Suprapubic skin (tissue), 4 donors: ENCODE results near the gene MYZAP. TPM values are rescaled to one million over a fixed set of nuclear protein-coding genes. Genes with fewer than 3 reads are reported as not detected.

Source experiments
- DNase-seq, 2 donors: peaks; one replicate each; pipeline ENCODE4 v3.0.0-alpha.2; 2019; ENCODE audit warnings: low spot score in 2 of 2
- H3K27ac ChIP-seq: fragments of 200-600 bp; sonication (generic); one replicate; pipeline ENCODE4 v1.5.1; 2019
- H3K27me3 ChIP-seq: fragments of 200-600 bp; sonication (generic); one replicate; pipeline ENCODE4 v1.5.1; 2019
- H3K36me3 ChIP-seq: fragments of 200-600 bp; sonication (generic); one replicate; pipeline ENCODE4 v1.5.1; 2019
- H3K4me1 ChIP-seq: fragments of 200-600 bp; sonication (generic); one replicate; pipeline ENCODE4 v1.5.1; 2019
- H3K4me3 ChIP-seq: fragments of 200-600 bp; sonication (generic); one replicate; pipeline ENCODE4 v1.5.1; 2019; ENCODE audit warnings: mild to moderate bottlenecking
- H3K9me3 ChIP-seq: fragments of 200-600 bp; sonication (generic); one replicate; pipeline ENCODE4 v1.5.1; 2019
- CTCF ChIP-seq, 2 donors: fragments of 200-600 bp in 1 of 2; fragments of 450-650 bp in 1 of 2; sonication (generic) in 1 of 2; IDR thresholded peaks; one replicate each; pipeline ENCODE4 v1.5.1; 2016 to 2019; ENCODE audit warnings: antibody characterized with exemption in 2 of 2, mild to moderate bottlenecking in 1 of 2, moderate library complexity in 1 of 2
- EP300 ChIP-seq: sonication (generic); formaldehyde crosslinking; IDR thresholded peaks from one replicate; pipeline ENCODE4 v1.6.1; 2017; ENCODE audit warnings: antibody characterized with exemption
- POLR2A ChIP-seq, 2 donors: fragments of 450-650 bp; IDR thresholded peaks; one replicate each; pipeline ENCODE4 v1.6.1; 2017; ENCODE audit warnings: antibody characterized with exemption in 2 of 2, mild to moderate bottlenecking in 2 of 2, moderate library complexity in 2 of 2
- POLR2AphosphoS5 ChIP-seq, 3 donors: sonication (generic); formaldehyde crosslinking; IDR thresholded peaks; one replicate each; pipeline ENCODE4 v1.6.1; 2017; ENCODE audit warnings: antibody characterized with exemption in 3 of 3
- WGBS: methylation state at CpG from one replicate; pipeline ENCODE4 v1.1.5; 2018; 5-methylcytosine and 5-hydroxymethylcytosine counted together
- total RNA-seq, 4 donors: library from RNA; depleted of rRNA; stranded (reverse); fragments of >200 nt; gene quantifications; one replicate each; pipeline ENCODE4 v1.1.0, GENCODE V29; 2016

The MYZAP gene
- total RNA-seq, 4 donors from 2014 or later = 8.6 to 14.9 (median 11.6) TPM

DNA sequence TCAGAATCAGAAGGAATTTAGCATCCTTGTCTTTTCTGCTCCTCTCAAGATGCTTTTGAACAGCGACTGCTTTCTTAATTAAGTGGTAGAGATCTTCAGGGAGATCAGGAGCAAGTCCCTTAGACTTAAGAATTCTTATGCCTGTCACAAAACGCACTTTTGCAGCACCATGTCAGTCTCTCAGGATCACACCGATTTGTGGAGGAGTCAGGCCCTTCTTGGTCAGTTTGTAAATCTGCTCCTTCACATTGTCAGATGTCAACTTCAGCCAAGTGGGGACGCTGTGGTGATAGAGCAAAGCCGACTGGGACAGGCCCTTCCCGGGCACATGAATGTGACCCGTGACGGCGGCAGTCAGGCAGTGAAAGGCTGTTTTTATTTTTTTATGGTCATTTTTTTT lies 35.7 kb upstream of the MYZAP start:
- no peak overlapping the region for H3K27ac ChIP-seq
- 90% methylated on average over 9 of the region's 9 CpGs for WGBS
- no peaks in the 10 kb centered on the region for H3K36me3 ChIP-seq
- H3K4me3 ChIP-seq = no peak overlapping the region
- no peak for TF ChIP-seq EP300
- TF ChIP-seq POLR2AphosphoS5 (IDR thresholded peaks at IDR 0.05) = no peak
- TF ChIP-seq CTCF (IDR thresholded peaks at IDR 0.05) = no peak
- no peak for TF ChIP-seq POLR2A (IDR thresholded peaks at IDR 0.05)
- peaks cover 9% of the 10 kb centered on the region for H3K4me1 ChIP-seq
- no peaks in the 10 kb centered on the region for H3K27me3 ChIP-seq
- H3K9me3 ChIP-seq = no peaks in the 10 kb centered on the region
- no peak for DNase-seq

- H3K4me1 ChIP-seq = peaks cover 4% of the 10 kb centered on the region
- WGBS = 90% methylated on average over 3 of the region's 3 CpGs
- H3K27me3 ChIP-seq = no peaks in the 10 kb centered on the region
- TF ChIP-seq POLR2AphosphoS5 (IDR thresholded peaks at IDR 0.05) (no peak), EP300 (no peak), POLR2A (IDR thresholded peaks at IDR 0.05) (no peak), CTCF (IDR thresholded peaks at IDR 0.05) (no peak)
- H3K27ac ChIP-seq = no peak overlapping the region
- no peak overlapping the region for H3K4me3 ChIP-seq
- no peaks in the 10 kb centered on the region for H3K36me3 ChIP-seq
- no peak for DNase-seq
- no peaks in the 10 kb centered on the region for H3K9me3 ChIP-seq
These were observed 34.4 kb upstream of the MYZAP start for GRCh38 chr15:57557267-57557666.

DNA sequence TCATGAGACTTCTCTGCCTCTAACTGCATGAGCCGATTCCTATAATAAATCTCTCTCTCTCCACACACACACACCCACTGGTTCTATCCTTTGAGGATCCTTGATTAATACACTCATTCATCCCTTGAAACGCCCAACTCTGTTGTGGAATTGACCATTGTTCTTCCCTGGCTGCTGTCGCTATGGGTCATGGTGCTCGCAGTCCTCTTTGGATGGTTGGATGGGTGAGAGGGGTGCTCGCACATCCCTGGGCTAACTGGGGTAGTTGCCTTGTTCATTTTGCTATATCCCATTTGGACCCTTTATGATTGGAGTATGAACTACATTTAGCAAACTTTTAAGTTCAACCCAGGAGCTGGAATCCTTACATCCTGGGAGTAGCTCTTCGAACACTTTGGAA lies 33.9 kb upstream of the MYZAP start:
- H3K9me3 ChIP-seq = no peaks in the 10 kb centered on the region
- 90% methylated on average over 6 of the region's 6 CpGs for WGBS
- H3K4me1 ChIP-seq = peaks cover 4% of the 10 kb centered on the region
- no peaks in the 10 kb centered on the region for H3K36me3 ChIP-seq
- no peak for DNase-seq
- TF ChIP-seq POLR2AphosphoS5 (IDR thresholded peaks at IDR 0.05) (no peak), POLR2A (IDR thresholded peaks at IDR 0.05) (no peak), CTCF (IDR thresholded peaks at IDR 0.05) (no peak), EP300 (no peak)
- no peaks in the 10 kb centered on the region for H3K27me3 ChIP-seq
- H3K4me3 ChIP-seq = no peak overlapping the region
- no peak overlapping the region for H3K27ac ChIP-seq

DNA sequence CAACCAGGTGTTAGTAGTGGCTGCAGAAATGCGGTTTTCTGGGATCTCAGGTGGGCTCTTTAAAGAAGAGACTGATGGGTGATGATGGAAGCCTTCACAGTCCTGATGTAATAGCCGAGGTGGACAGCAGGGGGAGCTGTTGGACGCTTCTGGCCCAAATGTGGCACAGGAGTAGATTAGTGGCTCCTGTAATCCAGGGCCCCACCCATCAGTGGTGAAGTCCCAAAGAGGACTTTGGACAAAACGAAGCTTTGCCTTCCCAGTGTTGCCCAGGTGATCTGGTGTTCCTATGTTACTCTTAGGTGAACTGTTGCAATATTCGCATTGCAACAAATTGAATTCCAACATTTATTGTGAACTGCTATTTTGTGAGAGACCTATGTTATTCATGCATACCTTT lies 31.8 kb upstream of the MYZAP start:
- H3K27me3 ChIP-seq = no peaks in the 10 kb centered on the region
- H3K4me3 ChIP-seq = no peak overlapping the region
- H3K36me3 ChIP-seq = no peaks in the 10 kb centered on the region
- H3K27ac ChIP-seq = no peak overlapping the region
- WGBS = 13% methylated on average over 5 of the region's 5 CpGs
- DNase-seq = peak in 1 of 2 donors; percentile 80
- peaks cover 4% of the 10 kb centered on the region for H3K4me1 ChIP-seq
- TF ChIP-seq EP300 = no peak
- no peak for TF ChIP-seq POLR2A (IDR thresholded peaks at IDR 0.05)
- TF ChIP-seq CTCF (IDR thresholded peaks at IDR 0.05) = peak; percentile 49 to 87
- no peaks in the 10 kb centered on the region for H3K9me3 ChIP-seq

DNA sequence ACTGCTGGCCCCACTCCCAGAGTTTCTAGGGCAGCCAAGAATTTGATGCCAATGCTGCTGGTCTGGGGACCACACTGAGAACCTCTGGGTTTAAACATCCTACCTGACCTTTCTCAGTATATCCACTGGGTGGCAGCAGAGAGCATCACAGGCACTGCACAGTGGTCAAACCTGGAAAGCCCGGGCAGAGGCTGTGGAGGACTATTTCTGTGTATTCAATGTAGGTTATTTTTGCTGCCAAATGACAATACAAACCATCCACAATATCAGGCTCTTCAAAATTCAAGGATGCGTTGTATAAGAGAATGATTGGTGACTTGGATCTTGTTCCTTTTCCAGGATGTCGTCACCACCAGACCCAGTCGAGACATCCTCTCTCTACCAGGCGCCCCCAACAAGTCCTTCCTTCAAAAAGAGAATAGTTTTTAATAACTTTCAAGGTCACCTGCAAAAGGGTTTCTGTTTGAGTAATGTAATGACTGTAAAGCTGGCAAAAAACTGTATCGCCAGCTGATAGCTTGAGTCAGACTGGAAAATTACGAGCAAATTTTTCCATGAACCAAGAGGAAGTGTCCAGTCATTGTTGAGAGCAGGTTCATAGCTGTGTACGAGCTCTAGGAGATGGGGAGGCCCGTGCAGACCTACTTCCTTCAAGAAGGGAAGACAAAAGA lies 30.5 kb upstream of the MYZAP start:
- Histone ChIP-seq H3K9me3 (no peaks in the 10 kb centered on the region), H3K27me3 (no peaks in the 10 kb centered on the region), H3K4me3 (no peak overlapping the region), H3K27ac (peak overlapping the region; percentile 10), H3K36me3 (no peaks in the 10 kb centered on the region), H3K4me1 (peaks cover 4% of the 10 kb centered on the region)
- peak; percentile 82 for DNase-seq
- WGBS = 37% methylated on average over 9 of the region's 9 CpGs
- TF ChIP-seq EP300 (no peak), POLR2A (IDR thresholded peaks at IDR 0.05) (no peak), CTCF (IDR thresholded peaks at IDR 0.05) (peak; percentile 75 to 85), POLR2AphosphoS5 (IDR thresholded peaks at IDR 0.05) (peak in 1 of 3 donors; percentile 27)
